Vagina (tissue), 2 donors: ENCODE results near the gene AVPR2. TPM values are rescaled to one million over a fixed set of nuclear protein-coding genes. Genes with fewer than 3 reads are reported as not detected.

Experiments
- DNase-seq, 2 donors: peaks; one replicate each; pipeline ENCODE4 v3.0.0-alpha.2; 2017; ENCODE audit errors: extremely low spot score in 2 of 2
- H3K27ac ChIP-seq: fragments of 200-600 bp; sonication (generic); one replicate; pipeline ENCODE4 v1.5.1; 2019
- H3K27me3 ChIP-seq: fragments of 200-600 bp; sonication (generic); one replicate; pipeline ENCODE4 v1.5.1; 2019
- H3K36me3 ChIP-seq, 2 donors: fragments of 200-600 bp; sonication (generic); one replicate each; pipeline ENCODE4 v1.5.1; 2017 to 2019
- H3K4me1 ChIP-seq: fragments of 200-600 bp; sonication (generic); one replicate; pipeline ENCODE4 v1.5.1; 2019
- H3K4me3 ChIP-seq, 2 donors: fragments of 200-600 bp; sonication (generic); 1 replicate in 1 of 2; 2 replicates in 1 of 2; pipeline ENCODE4 v1.5.1; 2016 to 2019
- H3K9me3 ChIP-seq: fragments of 200-600 bp; sonication (generic); one replicate; pipeline ENCODE4 v1.5.1; 2019
- CTCF ChIP-seq, 3 experiments: fragments of 450-650 bp in 2 of 3; fragments of 200-600 bp in 1 of 3; sonication (generic) in 1 of 3; IDR thresholded peaks; one replicate each; pipeline ENCODE4 v1.5.1; 2017 to 2019; ENCODE audit warnings: antibody characterized with exemption in 3 of 3, mild to moderate bottlenecking in 2 of 3, moderate library complexity in 2 of 3
- POLR2A ChIP-seq, 2 donors: fragments of 450-650 bp; IDR thresholded peaks; one replicate each; pipeline ENCODE4 v1.6.1; 2017; ENCODE audit warnings: antibody characterized with exemption in 2 of 2, mild to moderate bottlenecking in 2 of 2, moderate library complexity in 2 of 2
- POLR2AphosphoS5 ChIP-seq, 2 donors: sonication (generic); formaldehyde crosslinking; IDR thresholded peaks; one replicate each; pipeline ENCODE4 v1.9.0; 2017; ENCODE audit warnings: antibody characterized with exemption in 2 of 2, mild to moderate bottlenecking in 2 of 2, low read depth in 1 of 2; ENCODE audit not compliant: insufficient read depth in 1 of 2
- intact Hi-C: fragments of 100-400 bp; cut with DNase I; formaldehyde crosslinking; loops from one replicate; pipeline ENCODE4 v1.15.1; 2023
- total RNA-seq: library from RNA; depleted of rRNA; stranded (reverse); fragments of >200 nt; gene quantifications from one replicate; pipeline ENCODE4 v1.2.3, GENCODE V29; 2016

The AVPR2 gene
- total RNA-seq, 1 donor from 2014 or later, result 4.9 TPM

GRCh38 chrX:153922932-153923857, 18.7 kb downstream of the AVPR2 start:
- Histone ChIP-seq H3K4me1 (peaks cover 46% of the 10 kb centered on the region), H3K27me3 (no peaks in the 10 kb centered on the region), H3K9me3 (no peaks in the 10 kb centered on the region), H3K4me3 (no peak overlapping the region), H3K36me3 (no peaks in the 10 kb centered on the region), H3K27ac (no peak overlapping the region)
- TF ChIP-seq CTCF (IDR thresholded peaks at IDR 0.05), result peak in 1 of 3 experiments; percentile 27
- no peak for TF ChIP-seq POLR2AphosphoS5 (IDR thresholded peaks at IDR 0.05; ENCODE audit: insufficient read depth in 1 of 2, low read depth in 1 of 2)
- intact Hi-C loops, result loop anchor here (10.0 kb wide), 1 partner anchor 138 kb away; the partner anchor contains the start of gene SRPK3
- no peak for DNase-seq

GRCh38 chrX:153924149-153924861, 19.8 kb downstream of the AVPR2 start:
- no peak for DNase-seq
- H3K4me3 ChIP-seq, result no peak overlapping the region
- no peak overlapping the region for H3K27ac ChIP-seq
- no peaks in the 10 kb centered on the region for H3K36me3 ChIP-seq
- intact Hi-C loops, result loop anchor here (10.0 kb wide), 1 partner anchor 140 kb away; the partner anchor contains the start of gene SRPK3
- H3K27me3 ChIP-seq, result no peaks in the 10 kb centered on the region
- H3K4me1 ChIP-seq, result peaks cover 55% of the 10 kb centered on the region
- H3K9me3 ChIP-seq, result no peaks in the 10 kb centered on the region
- TF ChIP-seq POLR2AphosphoS5 (IDR thresholded peaks at IDR 0.05; ENCODE audit: insufficient read depth in 1 of 2, low read depth in 1 of 2) (no peak), CTCF (IDR thresholded peaks at IDR 0.05) (no peak), POLR2A (IDR thresholded peaks at IDR 0.05) (no peak)

GRCh38 chrX:153925387-153925738, 20.9 kb downstream of the AVPR2 start:
- Histone ChIP-seq H3K27me3 (no peaks in the 10 kb centered on the region), H3K27ac (no peak overlapping the region), H3K36me3 (no peaks in the 10 kb centered on the region), H3K9me3 (no peaks in the 10 kb centered on the region), H3K4me3 (peak overlapping the region in 1 of 2 donors; percentile 24), H3K4me1 (peaks cover 56% of the 10 kb centered on the region)
- intact Hi-C loops, result loop anchor here (10.0 kb wide), 1 partner anchor 141 kb away; the partner anchor contains the start of gene SRPK3
- DNase-seq, result no peak
- TF ChIP-seq POLR2AphosphoS5 (IDR thresholded peaks at IDR 0.05; ENCODE audit: insufficient read depth in 1 of 2, low read depth in 1 of 2) (no peak), CTCF (IDR thresholded peaks at IDR 0.05) (no peak), POLR2A (IDR thresholded peaks at IDR 0.05) (no peak)

- H3K27ac ChIP-seq, result peak within 1 kb of the TSS; percentile 90
- no peak for DNase-seq
- intact Hi-C loops, result loop anchor here (10.0 kb wide), 1 partner anchor 141 kb away; the partner anchor contains the start of gene SRPK3
- no peak for TF ChIP-seq POLR2A (IDR thresholded peaks at IDR 0.05)
- TF ChIP-seq POLR2AphosphoS5 (IDR thresholded peaks at IDR 0.05; ENCODE audit: insufficient read depth in 1 of 2, low read depth in 1 of 2), result no peak
- no peak for TF ChIP-seq CTCF (IDR thresholded peaks at IDR 0.05)
- H3K27me3 ChIP-seq, result no peaks in the 10 kb centered on the region
- peaks cover 53% of the 10 kb centered on the region for H3K4me1 ChIP-seq
- H3K36me3 ChIP-seq, result no peaks in the 10 kb centered on the region
- peak within 1 kb of the TSS; percentile 57 to 64 for H3K4me3 ChIP-seq
- no peaks in the 10 kb centered on the region for H3K9me3 ChIP-seq
These were observed 21.5 kb downstream of the AVPR2 start, which contains the start of gene ARHGAP4 for GRCh38 chrX:153925739-153926551. Gene ARHGAP4, minus strand, starts transcription at chrX:153926264. Its CDS starts 62 bp downstream, at chrX:153926202.
